KMS-11 (cell line): ENCODE results near the gene MTUS2.

Experiments used
- H2AFZ ChIP-seq: fragments of 200-600 bp; sonication (generic); 2 replicates; pipeline ENCODE4 v1.6.1; 2016; ENCODE audit warnings: antibody characterized with exemption, mixed run types, low read depth
- H3K27ac ChIP-seq: fragments of 200-600 bp; sonication (generic); 2 replicates; pipeline ENCODE4 v1.6.1; 2016; ENCODE audit warnings: mild to moderate bottlenecking, mixed run types
- H3K27me3 ChIP-seq: fragments of 200-600 bp; sonication (generic); 2 replicates; pipeline ENCODE4 v1.6.1; 2017; ENCODE audit warnings: mild to moderate bottlenecking, low read depth, mixed run types, moderate library complexity; ENCODE audit not compliant: insufficient read depth
- H3K36me3 ChIP-seq: fragments of 200-600 bp; sonication (generic); 2 replicates; pipeline ENCODE4 v1.6.1; 2017; ENCODE audit warnings: mild to moderate bottlenecking, mixed run types; ENCODE audit not compliant: insufficient read depth
- H3K4me1 ChIP-seq: fragments of 200-600 bp; sonication (generic); 2 replicates; pipeline ENCODE4 v1.6.1; 2016; ENCODE audit warnings: mild to moderate bottlenecking, low read depth, mixed run types; ENCODE audit not compliant: poor library complexity, severe bottlenecking
- H3K4me2 ChIP-seq: fragments of 200-600 bp; sonication (generic); 2 replicates; pipeline ENCODE4 v1.7.0; 2016; ENCODE audit warnings: mild to moderate bottlenecking, mixed run types
- H3K4me3 ChIP-seq: fragments of 200-600 bp; sonication (generic); IDR thresholded peaks from 2 replicates; pipeline ENCODE4 v1.6.1; 2017; ENCODE audit warnings: low read depth, low read length, mixed read lengths; ENCODE audit not compliant: insufficient read depth
- H3K79me2 ChIP-seq: fragments of 200-600 bp; sonication (generic); 2 replicates; pipeline ENCODE4 v1.6.1; 2016; ENCODE audit warnings: low read depth, mixed run types; ENCODE audit not compliant: insufficient read depth
- H3K9ac ChIP-seq: fragments of 200-600 bp; sonication (generic); 2 replicates; pipeline ENCODE4 v1.6.1; 2016; ENCODE audit warnings: mild to moderate bottlenecking, mixed run types
- H4K20me1 ChIP-seq: fragments of 200-600 bp; sonication (generic); 2 replicates; pipeline ENCODE4 v1.6.1; 2016; ENCODE audit warnings: mild to moderate bottlenecking, mixed run types; ENCODE audit not compliant: insufficient read depth
- TF ChIP-seq, protein P1 (sequence below): fragments of 200-600 bp; sonication (generic); conservative IDR thresholded peaks from 2 replicates; pipeline ENCODE4 v1.6.1; 2017; ENCODE audit warnings: low read depth, mild to moderate bottlenecking, antibody characterized with exemption, low read length, moderate library complexity, mixed read lengths

MTUS2 gene

GRCh38 chr13:29457299-29457698 is 637.2 kb downstream of the MTUS2 start:
- no peak overlapping the region for H3K4me2 ChIP-seq

GRCh38 chr13:29458419-29458818 is 638.3 kb downstream of the MTUS2 start:
- H3K36me3 ChIP-seq, result no peaks in the 10 kb centered on the region
- H3K9ac ChIP-seq, result no peak overlapping the region
- H3K27ac ChIP-seq, result no peak overlapping the region
- no peaks in the 10 kb centered on the region for H3K4me1 ChIP-seq
- TF ChIP-seq, protein P1, sequence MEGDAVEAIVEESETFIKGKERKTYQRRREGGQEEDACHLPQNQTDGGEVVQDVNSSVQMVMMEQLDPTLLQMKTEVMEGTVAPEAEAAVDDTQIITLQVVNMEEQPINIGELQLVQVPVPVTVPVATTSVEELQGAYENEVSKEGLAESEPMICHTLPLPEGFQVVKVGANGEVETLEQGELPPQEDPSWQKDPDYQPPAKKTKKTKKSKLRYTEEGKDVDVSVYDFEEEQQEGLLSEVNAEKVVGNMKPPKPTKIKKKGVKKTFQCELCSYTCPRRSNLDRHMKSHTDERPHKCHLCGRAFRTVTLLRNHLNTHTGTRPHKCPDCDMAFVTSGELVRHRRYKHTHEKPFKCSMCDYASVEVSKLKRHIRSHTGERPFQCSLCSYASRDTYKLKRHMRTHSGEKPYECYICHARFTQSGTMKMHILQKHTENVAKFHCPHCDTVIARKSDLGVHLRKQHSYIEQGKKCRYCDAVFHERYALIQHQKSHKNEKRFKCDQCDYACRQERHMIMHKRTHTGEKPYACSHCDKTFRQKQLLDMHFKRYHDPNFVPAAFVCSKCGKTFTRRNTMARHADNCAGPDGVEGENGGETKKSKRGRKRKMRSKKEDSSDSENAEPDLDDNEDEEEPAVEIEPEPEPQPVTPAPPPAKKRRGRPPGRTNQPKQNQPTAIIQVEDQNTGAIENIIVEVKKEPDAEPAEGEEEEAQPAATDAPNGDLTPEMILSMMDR, result no peak
- no peak overlapping the region for H2AFZ ChIP-seq
- H4K20me1 ChIP-seq, result no peaks in the 10 kb centered on the region
- H3K79me2 ChIP-seq, result no peaks in the 10 kb centered on the region
- no peak overlapping the region for H3K4me2 ChIP-seq
- H3K27me3 ChIP-seq, result no peaks in the 10 kb centered on the region
- no peak overlapping the region for H3K4me3 ChIP-seq

More at GRCh38 chr13:29457299-29457698, 637.2 kb downstream of the MTUS2 start:
- H3K79me2 ChIP-seq, result no peaks in the 10 kb centered on the region
- H3K27me3 ChIP-seq, result no peaks in the 10 kb centered on the region
- H3K27ac ChIP-seq, result no peak overlapping the region
- TF ChIP-seq, protein P1, result no peak
- H2AFZ ChIP-seq, result no peak overlapping the region
- no peaks in the 10 kb centered on the region for H3K4me1 ChIP-seq
- no peak overlapping the region for H3K9ac ChIP-seq
- no peaks in the 10 kb centered on the region for H4K20me1 ChIP-seq
- H3K4me3 ChIP-seq, result no peak overlapping the region
- H3K36me3 ChIP-seq, result no peaks in the 10 kb centered on the region

- Histone ChIP-seq H3K9ac (no peak overlapping the region), H3K36me3 (no peaks in the 10 kb centered on the region), H3K4me2 (no peak overlapping the region), H3K4me3 (no peak overlapping the region), H2AFZ (no peak overlapping the region), H3K27me3 (no peaks in the 10 kb centered on the region), H3K79me2 (no peaks in the 10 kb centered on the region), H4K20me1 (no peaks in the 10 kb centered on the region), H3K27ac (no peak overlapping the region), H3K4me1 (no peaks in the 10 kb centered on the region)
- TF ChIP-seq, protein P1, result no peak
Measured at GRCh38 chr13:29459813-29460355, 639.7 kb downstream of the MTUS2 start.

DNA sequence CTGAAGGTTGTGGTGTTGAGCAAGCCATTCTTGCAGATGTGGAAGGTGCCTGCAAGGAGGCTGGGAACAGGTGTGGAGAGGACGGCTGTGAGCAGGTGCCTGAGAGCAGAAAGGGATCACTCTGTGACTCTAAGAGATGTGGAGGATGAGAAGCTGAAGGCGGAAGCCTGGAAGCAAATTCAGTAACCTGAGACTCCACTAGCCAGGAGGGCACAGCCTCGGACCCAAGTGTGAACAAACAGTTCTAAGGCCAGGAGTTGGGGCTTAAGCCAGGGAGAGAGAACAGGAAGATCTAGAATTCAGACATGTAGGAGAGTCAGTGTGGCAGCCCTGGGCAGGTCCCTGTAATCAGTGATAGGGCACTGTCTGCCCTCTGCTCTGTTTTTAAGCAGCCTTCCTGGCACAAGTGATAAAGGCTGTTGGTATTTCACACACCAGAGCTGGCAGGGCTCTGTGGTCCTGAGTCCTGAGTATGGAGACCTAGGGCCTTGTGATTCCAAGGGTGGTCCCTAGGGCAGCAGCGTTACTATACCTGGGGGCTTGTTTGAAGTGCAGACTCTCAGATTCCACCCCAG is 644.1 kb downstream of the MTUS2 start:
- no peaks in the 10 kb centered on the region for H3K36me3 ChIP-seq
- TF ChIP-seq, protein P1, result no peak
- H3K27ac ChIP-seq, result no peak overlapping the region
- no peaks in the 10 kb centered on the region for H3K27me3 ChIP-seq
- H4K20me1 ChIP-seq, result no peaks in the 10 kb centered on the region
- no peak overlapping the region for H2AFZ ChIP-seq
- no peak overlapping the region for H3K4me2 ChIP-seq
- H3K4me3 ChIP-seq, result no peak overlapping the region
- no peaks in the 10 kb centered on the region for H3K79me2 ChIP-seq
- no peak overlapping the region for H3K9ac ChIP-seq
- H3K4me1 ChIP-seq, result no peaks in the 10 kb centered on the region
